ENCODE measurements around the gene RAB1B. TPM values are rescaled to one million over a fixed set of nuclear protein-coding genes. Genes with fewer than 3 reads are reported as not detected.
"Not testable (repeated sequence)": the region's sequence is repeated elsewhere in the genome, so short reads cannot be mapped to it uniquely, and the experiment has no call there.

Gene RAB1B
- total RNA-seq, 1 donor from 2014 or later = 138 TPM

DNA sequence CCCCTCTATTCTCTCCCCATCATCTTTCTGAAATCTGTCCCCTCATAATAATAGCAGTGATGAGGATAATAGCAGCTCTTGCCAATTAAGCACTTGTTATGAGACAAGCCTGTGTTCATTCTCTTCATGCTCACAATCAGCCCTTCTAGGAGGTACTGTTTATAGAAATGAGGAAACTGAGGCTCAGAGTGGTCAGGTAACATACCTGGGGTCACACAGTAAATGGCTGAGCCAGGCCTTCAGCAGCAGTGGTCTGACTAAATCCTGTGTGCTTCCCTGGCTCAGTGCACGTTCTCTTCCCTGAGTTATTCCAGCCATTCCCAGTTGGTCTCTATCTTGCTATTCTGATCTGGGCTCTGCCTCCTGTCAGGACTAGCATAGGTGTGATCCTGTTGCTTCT, 5.8 kb downstream of the RAB1B start:
- peaks cover 54% of the 10 kb centered on the region for H3K36me3 ChIP-seq

DNA sequence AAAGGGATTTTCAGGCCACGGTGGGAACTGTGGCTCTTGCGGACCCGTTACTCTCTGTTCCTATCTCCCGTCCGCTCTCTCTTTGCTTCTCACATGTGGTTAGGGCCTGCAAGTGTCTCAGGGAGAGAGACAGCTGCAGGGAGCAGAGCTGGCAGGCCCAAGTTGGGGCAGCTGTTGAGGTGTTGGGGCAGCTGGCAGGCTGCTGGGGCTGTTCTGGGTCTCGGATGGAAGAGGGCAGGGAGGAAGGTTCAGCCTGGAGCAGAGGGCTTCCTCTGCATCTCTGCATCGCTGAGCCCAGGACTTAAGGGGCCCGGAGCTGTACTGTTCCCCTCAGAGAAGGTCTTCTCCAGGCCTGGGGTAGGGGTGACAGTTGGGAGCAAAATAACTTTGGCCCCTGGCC, 7.0 kb downstream of the RAB1B start:
- TF ChIP-seq, protein P1, sequence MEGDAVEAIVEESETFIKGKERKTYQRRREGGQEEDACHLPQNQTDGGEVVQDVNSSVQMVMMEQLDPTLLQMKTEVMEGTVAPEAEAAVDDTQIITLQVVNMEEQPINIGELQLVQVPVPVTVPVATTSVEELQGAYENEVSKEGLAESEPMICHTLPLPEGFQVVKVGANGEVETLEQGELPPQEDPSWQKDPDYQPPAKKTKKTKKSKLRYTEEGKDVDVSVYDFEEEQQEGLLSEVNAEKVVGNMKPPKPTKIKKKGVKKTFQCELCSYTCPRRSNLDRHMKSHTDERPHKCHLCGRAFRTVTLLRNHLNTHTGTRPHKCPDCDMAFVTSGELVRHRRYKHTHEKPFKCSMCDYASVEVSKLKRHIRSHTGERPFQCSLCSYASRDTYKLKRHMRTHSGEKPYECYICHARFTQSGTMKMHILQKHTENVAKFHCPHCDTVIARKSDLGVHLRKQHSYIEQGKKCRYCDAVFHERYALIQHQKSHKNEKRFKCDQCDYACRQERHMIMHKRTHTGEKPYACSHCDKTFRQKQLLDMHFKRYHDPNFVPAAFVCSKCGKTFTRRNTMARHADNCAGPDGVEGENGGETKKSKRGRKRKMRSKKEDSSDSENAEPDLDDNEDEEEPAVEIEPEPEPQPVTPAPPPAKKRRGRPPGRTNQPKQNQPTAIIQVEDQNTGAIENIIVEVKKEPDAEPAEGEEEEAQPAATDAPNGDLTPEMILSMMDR (IDR thresholded peaks at IDR 0.05) = no peak
- H3K36me3 ChIP-seq = peaks cover 54% of the 10 kb centered on the region
- intact Hi-C loops (cut with DNase I) = no loop called here

More for the DNA sequence above, 5.8 kb downstream of the RAB1B start:
- Histone ChIP-seq H3K9me3 (no peaks in the 10 kb centered on the region), H3K27ac (no peak overlapping the region), H3K4me3 (no peak overlapping the region), H3K4me1 (peaks cover 28% of the 10 kb centered on the region), H3K27me3 (ENCODE audit: low read depth) (no peaks in the 10 kb centered on the region)
- intact Hi-C loops (cut with DNase I) = no loop called here
- TF ChIP-seq, protein P1 (IDR thresholded peaks at IDR 0.05) = no peak
- ATAC-seq (no peak), DNase-seq (no peak)

DNA sequence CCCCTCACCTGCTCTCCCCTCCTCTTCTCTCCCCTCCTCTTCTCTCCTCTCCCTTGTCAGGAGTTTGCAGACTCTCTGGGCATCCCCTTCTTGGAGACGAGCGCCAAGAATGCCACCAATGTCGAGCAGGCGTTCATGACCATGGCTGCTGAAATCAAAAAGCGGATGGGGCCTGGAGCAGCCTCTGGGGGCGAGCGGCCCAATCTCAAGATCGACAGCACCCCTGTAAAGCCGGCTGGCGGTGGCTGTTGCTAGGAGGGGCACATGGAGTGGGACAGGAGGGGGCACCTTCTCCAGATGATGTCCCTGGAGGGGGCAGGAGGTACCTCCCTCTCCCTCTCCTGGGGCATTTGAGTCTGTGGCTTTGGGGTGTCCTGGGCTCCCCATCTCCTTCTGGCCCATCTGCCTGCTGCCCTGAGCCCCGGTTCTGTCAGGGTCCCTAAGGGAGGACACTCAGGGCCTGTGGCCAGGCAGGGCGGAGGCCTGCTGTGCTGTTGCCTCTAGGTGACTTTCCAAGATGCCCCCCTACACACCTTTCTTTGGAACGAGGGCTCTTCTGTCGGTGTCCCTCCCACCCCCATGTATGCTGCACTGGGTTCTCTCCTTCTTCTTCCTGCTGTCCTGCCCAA, 7.7 kb downstream of the RAB1B start:
- DNase-seq = no peak
- Histone ChIP-seq H3K9me3 (no peaks in the 10 kb centered on the region), H3K4me3 (no peak overlapping the region), H3K36me3 (peaks cover 54% of the 10 kb centered on the region), H3K4me1 (peaks cover 10% of the 10 kb centered on the region), H3K27me3 (ENCODE audit: low read depth) (no peaks in the 10 kb centered on the region), H3K27ac (no peak overlapping the region)
- intact Hi-C loops (cut with DNase I) = no loop called here
- ATAC-seq = no peak
- TF ChIP-seq, protein P1 (IDR thresholded peaks at IDR 0.05) = no peak

More for the DNA sequence above, 7.0 kb downstream of the RAB1B start:
- no peak for ATAC-seq
- Histone ChIP-seq H3K4me1 (peaks cover 17% of the 10 kb centered on the region), H3K4me3 (no peak overlapping the region), H3K27ac (no peak overlapping the region), H3K9me3 (no peaks in the 10 kb centered on the region), H3K27me3 (ENCODE audit: low read depth) (no peaks in the 10 kb centered on the region)
- no peak for DNase-seq

DNA sequence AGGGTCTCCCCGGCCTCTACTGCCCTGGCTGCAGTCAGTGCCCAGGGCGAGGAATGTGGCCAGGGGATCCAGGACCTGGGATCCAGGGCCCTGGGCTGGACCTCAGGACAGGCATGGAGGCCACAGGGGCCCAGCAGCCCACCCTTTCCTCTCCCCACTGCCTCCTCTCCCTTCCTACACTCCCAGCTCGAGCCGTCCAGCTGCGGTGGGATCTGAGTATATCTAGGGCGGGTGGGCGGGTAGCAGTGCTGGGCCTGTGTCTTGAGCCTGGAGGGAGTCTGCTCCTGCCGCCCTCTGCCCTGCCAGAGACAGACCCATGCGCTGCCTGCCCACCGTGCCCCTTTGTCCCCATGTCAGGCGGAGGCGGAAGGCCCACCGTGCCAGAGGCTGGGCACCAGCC, 8.2 kb downstream of the RAB1B start:
- intact Hi-C loops (cut with DNase I); H3K4me3 ChIP-seq; DNase-seq; H3K27me3 ChIP-seq (ENCODE audit: low read depth); H3K27ac ChIP-seq; ATAC-seq; H3K9me3 ChIP-seq; H3K4me1 ChIP-seq: not testable (repeated sequence)
- peaks cover 52% of the 10 kb centered on the region for H3K36me3 ChIP-seq

DNA sequence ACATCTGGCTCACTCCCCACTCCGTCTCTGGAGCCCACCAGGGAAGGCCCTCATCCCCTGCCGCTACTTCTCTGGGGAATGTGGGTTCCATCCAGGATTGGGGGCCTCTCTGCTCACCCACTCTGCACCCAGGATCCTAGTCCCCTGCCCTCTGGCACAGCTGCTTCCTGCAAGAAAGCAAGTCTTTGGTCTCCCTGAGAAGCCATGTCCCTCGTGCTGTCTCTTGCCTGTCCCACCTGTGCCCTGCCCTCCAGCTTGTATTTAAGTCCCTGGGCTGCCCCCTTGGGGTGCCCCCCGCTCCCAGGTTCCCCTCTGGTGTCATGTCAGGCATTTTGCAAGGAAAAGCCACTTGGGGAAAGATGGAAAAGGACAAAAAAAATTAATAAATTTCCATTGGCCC, 8.6 kb downstream of the RAB1B start:
- intact Hi-C loops (cut with DNase I); H3K9me3 ChIP-seq; ATAC-seq; H3K4me3 ChIP-seq; H3K27me3 ChIP-seq (ENCODE audit: low read depth); DNase-seq; H3K27ac ChIP-seq: not testable (repeated sequence)
- H3K36me3 ChIP-seq = peaks cover 47% of the 10 kb centered on the region
- peaks cover 11% of the 10 kb centered on the region for H3K4me1 ChIP-seq

DNA sequence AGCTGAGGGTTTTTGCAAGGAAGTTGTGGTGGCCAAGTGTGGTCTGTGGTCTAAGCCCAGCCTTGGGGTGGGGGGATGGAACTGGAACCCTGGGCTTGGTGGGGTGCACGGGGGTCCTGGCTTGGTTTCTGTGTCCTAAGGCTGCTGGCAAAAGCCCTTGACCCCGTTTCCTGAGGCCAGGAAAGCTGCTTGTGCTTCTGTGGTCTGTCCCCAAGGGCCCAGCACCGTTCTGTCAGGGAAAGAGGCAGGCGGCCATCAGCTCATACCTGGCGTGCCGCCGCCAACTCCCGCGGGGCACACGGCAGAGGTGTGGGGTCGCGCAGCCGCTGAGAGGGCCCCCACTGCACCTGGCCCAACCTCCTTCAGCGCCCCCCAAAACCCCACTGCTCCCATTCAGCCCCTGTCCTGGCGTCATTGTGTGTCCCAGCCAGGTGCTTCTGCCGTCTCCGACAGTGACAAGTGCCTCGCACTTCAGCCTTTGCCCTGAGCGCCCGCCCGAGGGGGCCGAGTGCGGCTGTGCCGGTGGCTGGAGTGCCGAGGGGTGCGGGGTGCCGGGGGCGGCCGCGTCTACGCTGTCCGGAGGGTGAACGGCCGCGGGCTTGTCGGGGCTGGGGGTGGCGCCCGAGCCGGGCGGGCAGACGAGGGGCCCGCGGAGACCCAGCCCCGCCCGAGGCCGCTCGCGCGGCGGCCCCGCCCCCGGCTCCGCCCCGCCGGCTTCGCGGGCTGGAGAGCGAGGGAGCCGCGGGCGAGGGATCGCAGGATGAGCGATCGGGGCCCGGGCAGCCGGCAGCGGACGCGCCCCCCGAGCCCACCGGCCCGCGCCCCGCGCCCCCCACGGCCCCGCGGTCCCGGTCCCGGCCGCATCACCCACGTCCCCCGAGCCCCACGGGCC, 9.3 kb downstream of the RAB1B start, which contains the start of gene CNIH2:
Gene CNIH2, plus strand, starts transcription at position 705 of the 892 bp plus-strand sequence. CDS start 282 bp downstream, outside the sequence.
- intact Hi-C loops (cut with DNase I) = no loop called here
- ATAC-seq (peak; percentile 6 to 29), DNase-seq (no peak)
- Histone ChIP-seq H3K4me3 (peak within 1 kb of the TSS; percentile 44), H3K27ac (no peak within 1 kb of the TSS), H3K27me3 (ENCODE audit: low read depth) (no peaks in the 10 kb centered on the region), H3K9me3 (no peaks in the 10 kb centered on the region), H3K36me3 (peaks cover 41% of the 10 kb centered on the region), H3K4me1 (peaks cover 17% of the 10 kb centered on the region)
- TF ChIP-seq, protein P1 (IDR thresholded peaks at IDR 0.05) = no peak
